Epidermal melanocyte (primary cell): ENCODE measurements around the gene RALGPS1.

Experiments
- DNase-seq: peaks from one replicate; pipeline ENCODE4 v3.0.0; 2011; ENCODE audit warnings: low spot score; ENCODE audit not compliant: insufficient read length

The RALGPS1 gene

GRCh38 chr9:127203681-127204327 lies 289.2 kb downstream of the RALGPS1 start:
- DNase-seq: no peak

- peak; percentile 68 for DNase-seq
Observed at GRCh38 chr9:127204771-127205470, 290.3 kb downstream of the RALGPS1 start.

- DNase-seq: no peak
Observed at GRCh38 chr9:127205952-127206351, 291.4 kb downstream of the RALGPS1 start.

GRCh38 chr9:127206666-127207065 lies 292.1 kb downstream of the RALGPS1 start:
- DNase-seq: no peak

GRCh38 chr9:127207734-127208410 lies 293.3 kb downstream of the RALGPS1 start:
- no peak for DNase-seq

GRCh38 chr9:127208416-127208815 lies 293.8 kb downstream of the RALGPS1 start:
- no peak for DNase-seq

GRCh38 chr9:127209220-127209619 lies 294.6 kb downstream of the RALGPS1 start:
- DNase-seq: no peak

- DNase-seq: no peak
Observed at GRCh38 chr9:127209948-127210640, 295.5 kb downstream of the RALGPS1 start.

- DNase-seq: no peak
Observed at GRCh38 chr9:127210851-127211730, 296.5 kb downstream of the RALGPS1 start.

GRCh38 chr9:127211983-127212382 lies 297.4 kb downstream of the RALGPS1 start:
- DNase-seq: no peak

GRCh38 chr9:127212453-127212852 lies 297.9 kb downstream of the RALGPS1 start:
- no peak for DNase-seq

- DNase-seq: peak; percentile 66
Observed at GRCh38 chr9:127213859-127214258, 299.3 kb downstream of the RALGPS1 start.

- DNase-seq: peak; percentile 42
Observed at GRCh38 chr9:127214421-127215267, 300.1 kb downstream of the RALGPS1 start.

GRCh38 chr9:127215268-127216209 lies 301.0 kb downstream of the RALGPS1 start:
- DNase-seq: no peak

- no peak for DNase-seq
Observed at GRCh38 chr9:127216210-127216887, 301.8 kb downstream of the RALGPS1 start.

GRCh38 chr9:127216888-127217217 lies 302.3 kb downstream of the RALGPS1 start:
- no peak for DNase-seq

GRCh38 chr9:127218818-127219217 lies 304.2 kb downstream of the RALGPS1 start:
- no peak for DNase-seq

GRCh38 chr9:127219520-127219919 lies 304.9 kb downstream of the RALGPS1 start:
- no peak for DNase-seq
